ENCODE measurements around the gene MAS1L. TPM values are rescaled to one million over a fixed set of nuclear protein-coding genes. Genes with fewer than 3 reads are reported as not detected.

The MAS1L gene
- total RNA-seq, 6 donors from 2014 or later: 0.54 to 1.8 TPM; not detected in 4

DNA sequence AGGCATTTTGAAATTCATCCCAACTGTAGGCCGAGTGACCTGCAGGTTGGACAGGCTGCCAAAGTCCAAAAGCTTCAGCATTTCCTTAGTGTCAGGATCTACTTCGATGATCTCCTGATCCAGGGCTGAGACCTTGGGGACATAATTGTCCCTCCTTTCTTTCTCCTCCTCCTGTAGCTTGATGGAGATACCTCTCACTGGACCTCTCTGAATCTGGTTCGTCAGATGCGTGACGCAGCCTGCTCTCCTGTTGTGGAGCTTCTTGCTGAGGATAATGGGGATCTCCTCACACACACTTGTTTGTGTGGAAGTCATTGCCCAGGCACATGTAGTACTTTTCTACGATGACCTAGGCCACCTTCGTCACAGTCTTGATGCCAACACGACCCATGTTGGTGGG is 1.5 kb upstream of the MAS1L start:
- TF ChIP-seq EP300 (IDR thresholded peaks at IDR 0.05) (no peak), POLR2AphosphoS5 (IDR thresholded peaks at IDR 0.05) (no peak), POLR2A (IDR thresholded peaks at IDR 0.05) (no peak)
- TF ChIP-seq, protein P1, sequence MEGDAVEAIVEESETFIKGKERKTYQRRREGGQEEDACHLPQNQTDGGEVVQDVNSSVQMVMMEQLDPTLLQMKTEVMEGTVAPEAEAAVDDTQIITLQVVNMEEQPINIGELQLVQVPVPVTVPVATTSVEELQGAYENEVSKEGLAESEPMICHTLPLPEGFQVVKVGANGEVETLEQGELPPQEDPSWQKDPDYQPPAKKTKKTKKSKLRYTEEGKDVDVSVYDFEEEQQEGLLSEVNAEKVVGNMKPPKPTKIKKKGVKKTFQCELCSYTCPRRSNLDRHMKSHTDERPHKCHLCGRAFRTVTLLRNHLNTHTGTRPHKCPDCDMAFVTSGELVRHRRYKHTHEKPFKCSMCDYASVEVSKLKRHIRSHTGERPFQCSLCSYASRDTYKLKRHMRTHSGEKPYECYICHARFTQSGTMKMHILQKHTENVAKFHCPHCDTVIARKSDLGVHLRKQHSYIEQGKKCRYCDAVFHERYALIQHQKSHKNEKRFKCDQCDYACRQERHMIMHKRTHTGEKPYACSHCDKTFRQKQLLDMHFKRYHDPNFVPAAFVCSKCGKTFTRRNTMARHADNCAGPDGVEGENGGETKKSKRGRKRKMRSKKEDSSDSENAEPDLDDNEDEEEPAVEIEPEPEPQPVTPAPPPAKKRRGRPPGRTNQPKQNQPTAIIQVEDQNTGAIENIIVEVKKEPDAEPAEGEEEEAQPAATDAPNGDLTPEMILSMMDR (IDR thresholded peaks at IDR 0.05): no peak
- no peak for DNase-seq
- H3K27me3 ChIP-seq: no peaks in the 10 kb centered on the region
- no peaks in the 10 kb centered on the region for H3K9me3 ChIP-seq
- no peak for ATAC-seq (ENCODE audit: low FRiP score in 2 of 2)
- no peak overlapping the region for H3K27ac ChIP-seq
- WGBS, 2 donors: 92 to 94% methylated on average over 8 of the region's 8 CpGs
- H3K4me3 ChIP-seq: no peak overlapping the region
- H3K36me3 ChIP-seq: no peaks in the 10 kb centered on the region
- no peaks in the 10 kb centered on the region for H3K4me1 ChIP-seq

DNA sequence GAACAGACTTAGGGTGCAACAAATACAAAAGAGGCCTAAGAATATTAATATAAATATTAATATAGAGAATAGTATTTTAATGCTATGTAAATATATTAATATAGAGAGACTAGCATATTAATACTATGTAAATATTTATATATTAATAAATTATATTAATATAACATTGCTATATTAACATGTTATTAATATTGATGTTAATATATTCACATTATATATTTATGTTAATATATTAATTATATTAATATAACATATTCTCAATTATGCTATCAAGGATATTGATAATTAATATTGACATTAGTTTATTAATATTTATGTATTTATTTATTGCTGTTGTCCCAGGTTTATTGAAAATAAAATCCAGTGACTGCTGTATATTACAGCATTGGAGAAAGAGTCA is 1.1 kb upstream of the MAS1L start:
- Histone ChIP-seq H3K27me3 (no peaks in the 10 kb centered on the region), H3K36me3 (no peaks in the 10 kb centered on the region), H3K4me3 (no peak overlapping the region), H3K27ac (no peak overlapping the region), H3K9me3 (no peaks in the 10 kb centered on the region), H3K4me1 (no peaks in the 10 kb centered on the region)
- DNase-seq (no peak), ATAC-seq (ENCODE audit: low FRiP score in 2 of 2) (no peak)
- TF ChIP-seq POLR2AphosphoS5 (IDR thresholded peaks at IDR 0.05): no peak
- TF ChIP-seq, protein P1 (IDR thresholded peaks at IDR 0.05): no peak
- TF ChIP-seq POLR2A (IDR thresholded peaks at IDR 0.05): no peak
- TF ChIP-seq EP300 (IDR thresholded peaks at IDR 0.05): no peak

- DNase-seq (no peak), ATAC-seq (ENCODE audit: low FRiP score in 2 of 2) (no peak)
- TF ChIP-seq POLR2AphosphoS5 (IDR thresholded peaks at IDR 0.05) (no peak), EP300 (IDR thresholded peaks at IDR 0.05) (no peak), POLR2A (IDR thresholded peaks at IDR 0.05) (no peak)
- TF ChIP-seq, protein P1 (IDR thresholded peaks at IDR 0.05): no peak
- no peaks in the 10 kb centered on the region for H3K9me3 ChIP-seq
- H3K4me3 ChIP-seq: no peak overlapping the region
- no peaks in the 10 kb centered on the region for H3K4me1 ChIP-seq
- no peak overlapping the region for H3K27ac ChIP-seq
- H3K36me3 ChIP-seq: no peaks in the 10 kb centered on the region
- WGBS, 2 donors: 84 to 87% methylated on average over 5 of the region's 5 CpGs
- no peaks in the 10 kb centered on the region for H3K27me3 ChIP-seq
These were observed 625 bp downstream of the MAS1L start for GRCh38 chr6:29487131-29487530.

GRCh38 chr6:29486577-29486976 is 1.2 kb downstream of the MAS1L start:
- WGBS, 2 donors: 50 to 79% methylated on average over 4 of the region's 4 CpGs

DNA sequence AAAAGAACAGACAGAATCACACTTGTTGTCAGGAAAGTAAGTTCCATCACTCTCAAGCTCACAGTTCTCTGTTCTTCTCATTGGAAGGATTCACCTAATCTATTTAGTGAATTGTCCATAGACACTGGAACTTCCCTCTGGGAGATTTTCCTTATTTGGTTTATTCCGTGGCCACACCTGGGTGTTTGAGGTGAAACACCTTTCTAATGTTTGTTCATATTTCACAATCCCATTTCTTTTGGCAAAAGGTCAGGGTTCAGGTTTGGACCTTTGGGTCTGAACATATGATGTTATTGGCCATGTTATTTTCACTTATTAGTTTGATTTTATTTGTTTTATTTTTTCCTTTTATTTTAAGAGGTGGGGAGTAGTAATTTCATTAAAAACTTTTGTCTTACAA is 4.0 kb downstream of the MAS1L start:
- Histone ChIP-seq H3K36me3 (no peaks in the 10 kb centered on the region), H3K9me3 (no peaks in the 10 kb centered on the region), H3K4me3 (no peak overlapping the region), H3K27ac (no peak overlapping the region), H3K27me3 (no peaks in the 10 kb centered on the region), H3K4me1 (no peaks in the 10 kb centered on the region)
- WGBS, 2 donors: 47 to 55% methylated on average over 1 of the region's 1 CpG
- ATAC-seq (ENCODE audit: low FRiP score in 2 of 2): no peak
- TF ChIP-seq POLR2AphosphoS5 (IDR thresholded peaks at IDR 0.05): no peak
- no peak for TF ChIP-seq POLR2A (IDR thresholded peaks at IDR 0.05)
- TF ChIP-seq, protein P1 (IDR thresholded peaks at IDR 0.05): no peak
- TF ChIP-seq EP300 (IDR thresholded peaks at IDR 0.05): no peak
- DNase-seq: no peak

More at GRCh38 chr6:29486577-29486976, 1.2 kb downstream of the MAS1L start:
- TF ChIP-seq POLR2AphosphoS5 (IDR thresholded peaks at IDR 0.05): no peak
- no peak for TF ChIP-seq EP300 (IDR thresholded peaks at IDR 0.05)
- TF ChIP-seq, protein P1 (IDR thresholded peaks at IDR 0.05): no peak
- TF ChIP-seq POLR2A (IDR thresholded peaks at IDR 0.05): no peak
- Histone ChIP-seq H3K27ac (no peak overlapping the region), H3K36me3 (no peaks in the 10 kb centered on the region), H3K4me1 (no peaks in the 10 kb centered on the region), H3K9me3 (no peaks in the 10 kb centered on the region), H3K4me3 (no peak overlapping the region), H3K27me3 (no peaks in the 10 kb centered on the region)
- no peak for ATAC-seq (ENCODE audit: low FRiP score in 2 of 2)
- no peak for DNase-seq

All from upper lobe of left lung (tissue), 6 donors.